ENCODE measurements around the gene SAP30L.

DNA sequence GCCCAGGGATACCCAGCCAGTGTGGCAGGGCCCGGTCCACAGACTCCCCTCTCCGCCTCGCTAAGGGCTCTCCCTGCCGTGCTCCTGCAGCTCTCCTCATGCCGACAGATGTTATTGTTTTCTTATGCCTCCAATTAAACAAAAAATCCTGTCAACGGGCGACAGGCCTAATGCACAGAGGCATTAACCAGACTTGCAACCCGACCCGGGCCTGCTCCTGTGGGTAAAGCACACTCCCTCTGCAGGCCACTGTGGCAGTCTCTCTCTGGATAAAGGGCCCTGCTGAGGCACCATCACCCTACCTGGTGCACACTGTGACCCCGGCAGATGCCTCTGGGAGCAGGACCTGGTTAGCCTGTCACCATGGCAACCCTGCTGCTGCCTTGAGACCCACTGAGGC is 59.8 kb downstream of the SAP30L start:
- TF ChIP-seq, protein P1, sequence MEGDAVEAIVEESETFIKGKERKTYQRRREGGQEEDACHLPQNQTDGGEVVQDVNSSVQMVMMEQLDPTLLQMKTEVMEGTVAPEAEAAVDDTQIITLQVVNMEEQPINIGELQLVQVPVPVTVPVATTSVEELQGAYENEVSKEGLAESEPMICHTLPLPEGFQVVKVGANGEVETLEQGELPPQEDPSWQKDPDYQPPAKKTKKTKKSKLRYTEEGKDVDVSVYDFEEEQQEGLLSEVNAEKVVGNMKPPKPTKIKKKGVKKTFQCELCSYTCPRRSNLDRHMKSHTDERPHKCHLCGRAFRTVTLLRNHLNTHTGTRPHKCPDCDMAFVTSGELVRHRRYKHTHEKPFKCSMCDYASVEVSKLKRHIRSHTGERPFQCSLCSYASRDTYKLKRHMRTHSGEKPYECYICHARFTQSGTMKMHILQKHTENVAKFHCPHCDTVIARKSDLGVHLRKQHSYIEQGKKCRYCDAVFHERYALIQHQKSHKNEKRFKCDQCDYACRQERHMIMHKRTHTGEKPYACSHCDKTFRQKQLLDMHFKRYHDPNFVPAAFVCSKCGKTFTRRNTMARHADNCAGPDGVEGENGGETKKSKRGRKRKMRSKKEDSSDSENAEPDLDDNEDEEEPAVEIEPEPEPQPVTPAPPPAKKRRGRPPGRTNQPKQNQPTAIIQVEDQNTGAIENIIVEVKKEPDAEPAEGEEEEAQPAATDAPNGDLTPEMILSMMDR (conservative IDR thresholded peaks at IDR 0.05 in 1 of 2, IDR thresholded peaks at IDR 0.05 in 1 of 2; ENCODE audit: low read depth in 1 of 2, low read length in 2 of 2): no peak
- no peak for TF ChIP-seq EZH2 (IDR thresholded peaks at IDR 0.05; ENCODE audit: low read length, missing control alignments)
